Left cardiac atrium (tissue), 4 donors: ENCODE measurements around the gene RAN. TPM values are rescaled to one million over a fixed set of nuclear protein-coding genes. Genes with fewer than 3 reads are reported as not detected.

Experiments used
- ATAC-seq, 2 donors: fragments of 200-7000 bp; cut with Tn5 transposase; one replicate each; pipeline ENCODE4 v1.9.1; 2020; ENCODE audit warnings: mild to moderate bottlenecking in 2 of 2, moderate library complexity in 2 of 2
- DNase-seq: peaks from one replicate; pipeline ENCODE4 v3.0.0-alpha.2; 2020
- intact Hi-C, 2 donors: fragments of 100-400 bp; cut with DNase I; formaldehyde crosslinking; loops; one replicate each; pipeline versions ENCODE4 v1.14.1 to v1.15.1; 2022 to 2023
- total RNA-seq, 2 donors: library from RNA; stranded (reverse); fragmentation: NEBNext Ultra II Directional; extraction: Animal tissue kit (Norgen Biotek cat#: 25700); gene quantifications; one replicate each; pipeline ENCODE4 v1.2.1, GENCODE V29; 2021
- donor health status: DM: no; HTN: yes; CAD: no.
- donor health status: DM: no; HTN: yes; CAD: no; lungs with severe emphysema.
- donor health status: DM: yes; HTN: yes; CAD: no.
- donor health status: Dilated cardiomyopathy.

The RAN gene
- total RNA-seq, 2 donors from 2014 or later = 306 to 467 TPM

- DNase-seq (no peak), ATAC-seq (no peak)
- intact Hi-C loops = loop anchor here (2.0 to 10.0 kb wide), 3 partner anchors 215 to 537 kb away; no protein-coding TSS in a partner anchor
Observed at GRCh38 chr12:130917607-130918006, 45.7 kb downstream of the RAN start.

DNA sequence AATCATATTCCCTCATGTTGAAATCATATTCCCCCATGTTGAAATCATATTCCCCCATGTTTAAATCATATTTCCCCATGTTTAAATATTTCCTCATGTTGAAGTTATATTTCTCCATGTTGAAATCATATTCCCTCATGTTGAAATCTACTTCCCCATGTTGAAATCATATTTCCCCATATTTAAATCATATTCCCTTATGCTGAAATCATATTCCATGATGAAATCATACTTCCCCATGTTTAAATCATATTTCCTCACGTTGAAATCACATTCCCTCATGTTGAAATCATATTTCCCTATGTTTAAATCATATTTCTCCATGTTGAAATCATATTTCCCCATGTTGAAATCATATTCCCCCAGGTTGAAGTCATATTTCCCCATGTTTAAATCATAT lies 47.2 kb downstream of the RAN start:
- no peak for DNase-seq
- ATAC-seq = no peak
- intact Hi-C loops = loop anchor here (10.0 kb wide), 2 partner anchors 216 to 536 kb away; no protein-coding TSS in a partner anchor

- no peak for DNase-seq
- intact Hi-C loops = no loop called here
- ATAC-seq = no peak
Observed at GRCh38 chr12:130920119-130920703, 48.3 kb downstream of the RAN start.

DNA sequence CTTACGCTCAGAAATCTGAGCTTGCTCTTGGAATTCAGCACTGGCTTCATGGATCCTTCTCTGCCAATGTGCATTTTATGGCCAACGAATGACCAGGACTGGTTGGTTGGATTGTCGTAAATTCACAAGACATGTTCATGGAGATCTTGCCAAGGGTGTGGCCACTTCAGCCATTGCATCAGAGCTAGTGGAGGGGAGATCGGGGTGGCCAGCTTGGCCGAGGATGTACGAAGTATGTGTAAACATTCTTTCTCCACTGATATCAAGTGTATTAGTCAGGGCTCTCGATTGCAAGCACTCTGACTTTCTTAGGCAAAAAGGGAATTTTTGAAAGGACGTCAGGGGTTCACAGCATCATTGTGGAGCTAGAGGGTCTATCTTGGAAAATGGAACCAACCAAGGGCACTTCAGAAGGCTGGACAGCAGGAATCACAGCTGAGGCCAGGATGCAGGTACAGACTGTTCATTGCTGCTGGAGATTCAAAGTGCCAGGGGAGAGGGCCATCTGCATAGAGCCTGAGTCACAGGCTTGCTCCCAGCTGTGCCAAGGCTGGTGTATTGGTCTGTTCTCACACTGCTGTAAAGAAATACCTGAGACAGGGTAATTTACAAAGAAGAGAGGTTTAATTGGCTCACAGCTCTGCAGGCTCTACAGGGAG lies 49.0 kb downstream of the RAN start:
- ATAC-seq = peak; percentile 81 to 90
- DNase-seq = peak; percentile 83
- intact Hi-C loops = no loop called here

GRCh38 chr12:130922511-130922953 lies 50.7 kb downstream of the RAN start:
- ATAC-seq = peak; percentile 20 to 41
- DNase-seq = no peak
- intact Hi-C loops = no loop called here

DNA sequence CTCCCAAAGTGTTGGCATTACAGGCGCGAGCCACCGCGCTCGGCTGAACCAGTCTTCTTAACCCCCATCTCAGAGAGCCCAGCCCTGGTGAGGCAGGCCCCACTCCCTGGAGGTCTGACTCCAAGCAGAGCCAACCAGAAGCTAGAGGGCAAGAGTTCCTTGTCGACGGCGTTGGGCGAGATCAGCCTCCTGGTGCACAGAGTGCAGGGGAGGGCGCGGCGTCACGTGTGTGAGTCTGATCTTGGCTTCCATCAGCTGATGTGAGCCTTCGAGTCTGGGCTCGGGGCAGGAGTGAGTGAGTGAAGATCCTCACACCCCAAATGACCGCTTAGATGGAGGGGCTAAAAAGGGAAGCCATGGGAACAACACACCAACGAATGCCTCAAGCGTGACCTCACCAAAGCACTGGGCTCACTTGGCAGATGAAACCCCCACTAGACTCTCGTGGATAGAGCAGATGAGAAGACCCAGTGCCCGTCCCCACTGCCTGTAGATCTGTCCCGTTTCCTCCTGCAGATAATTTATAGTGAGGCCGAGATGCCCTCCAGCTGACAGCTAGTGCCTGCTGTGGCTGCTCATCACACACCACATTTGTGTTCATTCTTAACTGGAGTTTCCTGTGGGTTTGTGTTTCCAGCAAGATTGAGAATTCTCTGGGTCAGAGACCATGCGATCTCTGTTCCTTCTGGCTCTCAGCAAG lies 53.2 kb downstream of the RAN start:
- DNase-seq (no peak), ATAC-seq (no peak)
- intact Hi-C loops = no loop called here

DNA sequence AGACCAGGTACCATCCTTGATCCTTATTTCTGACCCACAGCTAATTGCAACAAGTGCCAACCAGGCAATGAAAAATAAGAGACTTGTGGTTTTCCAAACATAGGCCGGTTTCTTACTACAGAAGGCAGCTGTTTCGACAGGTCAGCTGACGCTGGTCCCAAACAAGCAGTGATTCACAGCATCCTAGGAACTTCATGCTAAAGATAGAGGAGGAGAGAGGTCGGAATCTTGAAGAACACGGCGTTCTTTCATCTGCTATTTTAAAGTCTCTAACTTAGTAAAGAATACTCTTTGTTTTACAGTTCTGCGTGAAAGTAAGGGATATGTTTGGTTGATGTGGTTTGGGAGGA lies 53.8 kb downstream of the RAN start:
- ATAC-seq (no peak), DNase-seq (no peak)
- intact Hi-C loops = no loop called here

Other genes with a start within 250 kb of the RAN start
- under 1 TPM; 0.31 to 0.44 TPM for gene RIMBP2, start 155.8 kb upstream of the RAN start, total RNA-seq
- 10 to 100 TPM; 19.1 to 34.4 TPM for gene STX2, start 32.8 kb upstream of the RAN start, total RNA-seq
- gene ADGRD1, start 81.8 kb downstream of the RAN start, total RNA-seq = 100 to 1,000 TPM; 143 to 254 TPM